ENCODE results near the gene VPS37B. TPM values are rescaled to one million over a fixed set of nuclear protein-coding genes. Genes with fewer than 3 reads are reported as not detected.
"Not testable (repeated sequence)": the region's sequence is repeated elsewhere in the genome, so short reads cannot be mapped to it uniquely, and the experiment has no call there.

VPS37B gene
- total and polyA plus RNA-seq, 5 donors: 17.9 to 22.2 (median 19.3) TPM

DNA sequence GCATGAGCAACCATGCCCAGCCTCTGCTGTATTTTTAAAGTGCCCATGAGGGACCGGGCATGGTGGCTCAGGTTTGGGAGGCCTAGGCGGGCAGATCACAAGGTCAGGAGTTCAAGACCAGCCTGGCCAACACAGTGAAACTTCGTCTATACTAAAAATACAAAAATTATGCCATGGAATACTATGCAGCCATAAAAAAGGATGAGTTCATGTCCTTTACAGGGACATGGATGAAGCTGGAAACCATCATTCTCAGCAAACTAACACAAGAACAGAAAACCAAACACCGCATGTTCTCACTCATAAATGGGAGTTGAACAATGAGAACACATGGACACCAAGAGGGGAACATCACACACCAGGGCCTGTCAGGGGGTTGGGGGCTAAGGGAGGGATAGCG lies 9.3 kb upstream of the VPS37B start:
- H3K4me3 ChIP-seq (ENCODE audit: low read length); DNase-seq; H3K9me3 ChIP-seq (ENCODE audit: control insufficient read depth, low read length); H3K27ac ChIP-seq (ENCODE audit: low read length); H3K4me1 ChIP-seq (ENCODE audit: control insufficient read depth, insufficient read depth, low read length); H3K27me3 ChIP-seq (ENCODE audit: control insufficient read depth, insufficient read depth); intact Hi-C loops (cut with DNase I); ATAC-seq: not testable (repeated sequence)
- 98% methylated on average over 5 of the region's 5 CpGs for WGBS

DNA sequence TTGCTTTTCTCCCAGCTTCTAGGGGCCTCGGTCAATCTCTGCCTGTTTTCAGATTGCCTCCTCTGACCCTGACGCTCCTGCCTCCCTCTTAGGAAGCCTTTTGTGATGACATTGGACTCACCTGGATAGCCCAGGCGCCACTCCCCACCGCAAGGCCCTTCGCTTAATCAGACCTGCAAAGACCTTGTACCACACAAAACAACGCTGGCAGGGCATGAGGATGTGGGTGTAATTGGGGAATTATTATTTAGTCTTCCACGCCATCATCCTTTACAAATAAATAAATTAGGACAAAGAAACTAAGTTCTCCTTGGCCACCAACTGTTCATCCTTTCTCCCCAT lies 7.7 kb upstream of the VPS37B start:
- intact Hi-C loops (cut with DNase I): no loop called here
- Histone ChIP-seq H3K27ac (ENCODE audit: low read length) (no peak overlapping the region), H3K4me3 (ENCODE audit: low read length) (no peak overlapping the region), H3K4me1 (ENCODE audit: control insufficient read depth, insufficient read depth, low read length) (no peaks in the 10 kb centered on the region), H3K9me3 (ENCODE audit: control insufficient read depth, low read length) (no peaks in the 10 kb centered on the region), H3K27me3 (ENCODE audit: control insufficient read depth, insufficient read depth) (no peaks in the 10 kb centered on the region)
- 66% methylated on average over 7 of the region's 7 CpGs for WGBS
- ATAC-seq (no peak), DNase-seq (no peak)

DNA sequence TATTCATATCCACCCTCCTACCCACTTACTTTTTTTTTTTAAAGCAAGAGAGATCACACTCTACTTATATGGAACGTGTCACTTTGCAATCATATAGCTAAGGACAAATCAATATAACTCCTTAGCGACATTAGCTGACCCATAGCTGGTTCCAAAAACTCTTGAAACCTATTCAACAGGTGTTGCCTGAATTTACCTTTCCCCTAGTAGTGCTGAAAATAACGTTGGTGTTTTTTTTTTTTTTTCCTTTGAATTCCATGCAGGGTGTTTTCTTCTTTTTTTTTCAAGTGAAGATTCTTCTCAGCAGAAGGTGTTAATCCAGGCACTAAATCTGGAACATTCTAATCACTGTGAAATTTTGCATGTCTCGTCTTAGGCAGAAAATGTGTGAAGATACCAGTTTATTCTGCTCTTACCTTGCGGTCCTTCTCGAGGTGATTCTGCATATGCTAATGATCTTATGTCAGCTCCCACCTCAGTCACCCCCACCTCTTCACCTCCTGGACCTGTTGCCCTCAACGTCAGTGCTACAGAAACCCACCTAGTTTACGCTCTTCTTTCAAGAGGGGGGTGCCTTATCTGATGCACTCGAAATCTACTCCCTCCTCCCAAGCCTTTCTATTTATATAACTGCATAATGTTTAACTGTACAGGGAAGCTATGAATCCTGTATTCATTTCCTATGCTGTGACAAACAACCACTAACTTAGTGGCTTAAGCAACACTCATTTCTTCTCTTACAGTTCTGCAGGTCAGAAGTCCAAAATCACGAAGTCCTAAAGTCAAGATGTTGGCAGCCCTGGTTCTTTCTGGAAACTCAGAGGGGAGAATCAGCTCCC lies 7.1 kb upstream of the VPS37B start:
- no peak overlapping the region for H3K27ac ChIP-seq (ENCODE audit: low read length)
- 31% methylated on average over 10 of the region's 10 CpGs for WGBS
- no peak for DNase-seq
- peaks cover 3% of the 10 kb centered on the region for H3K4me1 ChIP-seq (ENCODE audit: control insufficient read depth, insufficient read depth, low read length)
- H3K9me3 ChIP-seq (ENCODE audit: control insufficient read depth, low read length): no peaks in the 10 kb centered on the region
- no peak overlapping the region for H3K4me3 ChIP-seq (ENCODE audit: low read length)
- intact Hi-C loops (cut with DNase I): no loop called here
- H3K27me3 ChIP-seq (ENCODE audit: control insufficient read depth, insufficient read depth): no peaks in the 10 kb centered on the region
- no peak for ATAC-seq

GRCh38 chr12:122899887-122900286 lies 4.0 kb upstream of the VPS37B start:
- H3K9me3 ChIP-seq (ENCODE audit: control insufficient read depth, low read length): no peaks in the 10 kb centered on the region
- H3K4me3 ChIP-seq (ENCODE audit: low read length): no peak overlapping the region
- peaks cover 5% of the 10 kb centered on the region for H3K4me1 ChIP-seq (ENCODE audit: control insufficient read depth, insufficient read depth, low read length)
- no peaks in the 10 kb centered on the region for H3K27me3 ChIP-seq (ENCODE audit: control insufficient read depth, insufficient read depth)
- ATAC-seq: no peak
- intact Hi-C loops (cut with DNase I): no loop called here
- no peak for DNase-seq
- no peak overlapping the region for H3K27ac ChIP-seq (ENCODE audit: low read length)
- WGBS: 97% methylated on average over 6 of the region's 6 CpGs

GRCh38 chr12:122896662-122897061 lies 738 bp upstream of the VPS37B start:
- Histone ChIP-seq H3K9me3 (ENCODE audit: control insufficient read depth, low read length) (no peaks in the 10 kb centered on the region), H3K4me1 (ENCODE audit: control insufficient read depth, insufficient read depth, low read length) (peaks cover 14% of the 10 kb centered on the region), H3K4me3 (ENCODE audit: low read length) (no peak overlapping the region), H3K27me3 (ENCODE audit: control insufficient read depth, insufficient read depth) (no peaks in the 10 kb centered on the region), H3K27ac (ENCODE audit: low read length) (no peak overlapping the region)
- DNase-seq (no peak), ATAC-seq (no peak)
- WGBS: 93% methylated on average over 7 of the region's 7 CpGs
- intact Hi-C loops (cut with DNase I): no loop called here

- Histone ChIP-seq H3K9me3 (ENCODE audit: control insufficient read depth, low read length) (no peaks in the 10 kb centered on the region), H3K27ac (ENCODE audit: low read length) (peak overlapping the region; percentile 58), H3K27me3 (ENCODE audit: control insufficient read depth, insufficient read depth) (no peaks in the 10 kb centered on the region), H3K4me1 (ENCODE audit: control insufficient read depth, insufficient read depth, low read length) (peaks cover 14% of the 10 kb centered on the region), H3K4me3 (ENCODE audit: low read length) (peak overlapping the region; percentile 85)
- ATAC-seq (peak; percentile 30 to 44), DNase-seq (no peak)
- intact Hi-C loops (cut with DNase I): no loop called here
- under 1% methylated on average over 9 of the region's 9 CpGs for WGBS
Measured at GRCh38 chr12:122895320-122895703, 612 bp downstream of the VPS37B start.

DNA sequence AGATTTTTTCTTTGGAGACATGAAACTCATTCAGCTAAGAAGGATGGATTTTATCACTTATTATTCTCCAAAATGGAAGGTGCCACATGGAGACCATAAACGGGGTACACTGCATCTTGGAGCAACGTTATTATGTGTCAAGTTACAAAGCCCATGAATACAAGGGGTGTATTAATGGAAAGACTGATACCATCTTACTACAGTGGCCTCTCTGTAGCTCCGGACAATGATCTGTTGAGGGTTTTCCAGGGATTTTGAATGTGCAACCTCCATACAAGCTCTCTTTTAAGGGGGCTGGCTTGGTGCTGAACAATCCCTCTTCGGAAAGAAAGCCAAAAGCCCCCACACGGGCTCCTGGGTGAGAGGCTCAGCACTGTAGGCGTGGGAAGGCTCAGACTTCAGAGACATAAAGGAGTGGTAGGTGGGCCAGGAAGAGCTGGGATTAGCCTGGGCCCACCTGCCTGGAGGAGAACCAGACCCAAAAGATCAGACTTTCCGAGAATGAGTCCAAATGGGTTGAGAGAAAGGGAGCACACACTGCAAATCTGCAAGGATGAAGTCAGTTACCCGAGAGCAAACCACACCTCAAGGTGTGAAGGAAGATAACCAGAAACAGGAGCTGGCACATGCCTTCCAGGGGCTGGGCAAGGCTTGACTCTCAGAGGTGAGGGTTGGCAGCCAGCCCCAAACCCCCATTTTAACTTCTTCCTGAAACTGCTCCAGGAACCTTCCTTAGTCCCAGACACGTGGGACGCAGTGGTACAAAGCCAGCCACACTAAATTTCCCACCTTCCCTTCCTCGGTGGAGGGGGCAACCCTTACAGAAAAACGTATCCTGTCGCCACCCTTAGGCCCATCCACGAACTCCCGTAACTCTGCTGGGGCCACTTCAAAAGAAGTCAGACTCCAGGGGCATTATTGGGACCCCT lies 1.5 kb downstream of the VPS37B start:
- 18% methylated on average over 15 of the region's 15 CpGs for WGBS
- peak overlapping the region; percentile 85 for H3K4me3 ChIP-seq (ENCODE audit: low read length)
- intact Hi-C loops (cut with DNase I): no loop called here
- DNase-seq: no peak
- peak overlapping the region; percentile 58 for H3K27ac ChIP-seq (ENCODE audit: low read length)
- H3K9me3 ChIP-seq (ENCODE audit: control insufficient read depth, low read length): no peaks in the 10 kb centered on the region
- no peak for ATAC-seq
- no peaks in the 10 kb centered on the region for H3K27me3 ChIP-seq (ENCODE audit: control insufficient read depth, insufficient read depth)
- H3K4me1 ChIP-seq (ENCODE audit: control insufficient read depth, insufficient read depth, low read length): peaks cover 14% of the 10 kb centered on the region

GRCh38 chr12:122893208-122894153 lies 2.4 kb downstream of the VPS37B start:
- no peaks in the 10 kb centered on the region for H3K27me3 ChIP-seq (ENCODE audit: control insufficient read depth, insufficient read depth)
- intact Hi-C loops (cut with DNase I): no loop called here
- no peak overlapping the region for H3K27ac ChIP-seq (ENCODE audit: low read length)
- H3K9me3 ChIP-seq (ENCODE audit: control insufficient read depth, low read length): no peaks in the 10 kb centered on the region
- H3K4me1 ChIP-seq (ENCODE audit: control insufficient read depth, insufficient read depth, low read length): peaks cover 21% of the 10 kb centered on the region
- H3K4me3 ChIP-seq (ENCODE audit: low read length): peak overlapping the region; percentile 85
- 74% methylated on average over 7 of the region's 7 CpGs for WGBS
- DNase-seq (no peak), ATAC-seq (no peak)

- DNase-seq; H3K4me3 ChIP-seq (ENCODE audit: low read length); H3K27me3 ChIP-seq (ENCODE audit: control insufficient read depth, insufficient read depth); H3K9me3 ChIP-seq (ENCODE audit: control insufficient read depth, low read length); ATAC-seq; intact Hi-C loops (cut with DNase I); H3K27ac ChIP-seq (ENCODE audit: low read length): not testable (repeated sequence)
- 95% methylated on average over 9 of the region's 9 CpGs for WGBS
- peaks cover 21% of the 10 kb centered on the region for H3K4me1 ChIP-seq (ENCODE audit: control insufficient read depth, insufficient read depth, low read length)
Measured at GRCh38 chr12:122892724-122893123, 3.2 kb downstream of the VPS37B start.

GRCh38 chr12:122891661-122892525 lies 4.0 kb downstream of the VPS37B start:
- Histone ChIP-seq H3K9me3 (ENCODE audit: control insufficient read depth, low read length) (no peaks in the 10 kb centered on the region), H3K27ac (ENCODE audit: low read length) (no peak overlapping the region), H3K4me3 (ENCODE audit: low read length) (no peak overlapping the region), H3K27me3 (ENCODE audit: control insufficient read depth, insufficient read depth) (no peaks in the 10 kb centered on the region), H3K4me1 (ENCODE audit: control insufficient read depth, insufficient read depth, low read length) (peaks cover 24% of the 10 kb centered on the region)
- DNase-seq (no peak), ATAC-seq (no peak)
- intact Hi-C loops (cut with DNase I): no loop called here
- WGBS: 30% methylated on average over 10 of the region's 10 CpGs
